Sigmoid colon (tissue), 3 donors: Measurements from ENCODE around the gene CSDE1.

Experiments
- CTCF ChIP-seq, 4 experiments: fragments of 450-650 bp in 3 of 4; fragments of 200-600 bp in 1 of 4; IDR thresholded peaks; one replicate each; pipeline ENCODE4 v1.5.1; 2016 to 2019; ENCODE audit warnings: antibody characterized with exemption in 4 of 4, mild to moderate bottlenecking in 3 of 4, moderate library complexity in 2 of 4
- POLR2A ChIP-seq, 2 donors: fragments of 450-650 bp; IDR thresholded peaks; one replicate each; pipeline ENCODE4 v1.6.1; 2016; ENCODE audit warnings: antibody characterized with exemption in 2 of 2, mild to moderate bottlenecking in 2 of 2, moderate library complexity in 2 of 2

- TF ChIP-seq CTCF (IDR thresholded peaks at IDR 0.05) (no peak), POLR2A (IDR thresholded peaks at IDR 0.05) (no peak)
These were observed 88.8 kb downstream of the CSDE1 start for GRCh38 chr1:114668784-114669561.
